Mesothelial cell of epicardium (in vitro differentiated cells): Measurements from ENCODE around the gene PDP2. TPM values are rescaled to one million over a fixed set of nuclear protein-coding genes. Genes with fewer than 3 reads are reported as not detected.

Experiments used
- DNase-seq, 2 experiments: peaks; one replicate each; pipeline ENCODE4 v3.0.0; 2021; ENCODE audit warnings: low spot score in 2 of 2; ENCODE audit not compliant: unreplicated experiment in 2 of 2
- H3K27ac Mint-ChIP-seq: 2 replicates; pipeline ENCODE4 v1.8.0; 2021; ENCODE audit warnings: mixed read lengths
- H3K27me3 Mint-ChIP-seq: 2 replicates; pipeline ENCODE4 v1.8.0; 2021; ENCODE audit warnings: low read depth, mixed read lengths
- H3K36me3 Mint-ChIP-seq: 2 replicates; pipeline ENCODE4 v1.8.0; 2021; ENCODE audit warnings: mixed read lengths
- H3K4me1 Mint-ChIP-seq: 2 replicates; pipeline ENCODE4 v1.8.0; 2021; ENCODE audit warnings: mixed read lengths
- H3K4me3 Mint-ChIP-seq: 2 replicates; pipeline ENCODE4 v1.8.0; 2021; ENCODE audit warnings: mild to moderate bottlenecking, moderate library complexity, mixed read lengths
- H3K9me3 Mint-ChIP-seq: 2 replicates; pipeline ENCODE4 v1.8.0; 2021; ENCODE audit warnings: mixed read lengths
- CTCF ChIP-seq: fragments of 200-600 bp; sonication (generic); IDR thresholded peaks from one replicate; pipeline ENCODE4 v1.5.0; 2021; ENCODE audit warnings: antibody characterized with exemption; ENCODE audit not compliant: unreplicated experiment
- total RNA-seq: library from RNA; stranded (reverse); gene quantifications from 3 replicates; pipeline ENCODE4 v1.2.1, GENCODE V29; 2021

PDP2 gene
- total RNA-seq, 1 donor from 2014 or later = 16.9 TPM

GRCh38 chr16:66914541-66914940 is 34.2 kb downstream of the PDP2 start:
- Mint-ChIP-seq H3K27ac (no peak overlapping the region), H3K4me3 (no peak overlapping the region), H3K9me3 (no peaks in the 10 kb centered on the region), H3K36me3 (no peaks in the 10 kb centered on the region), H3K4me1 (no peaks in the 10 kb centered on the region), H3K27me3 (peaks cover 37% of the 10 kb centered on the region)
- TF ChIP-seq CTCF = no peak
- DNase-seq = no peak

- Mint-ChIP-seq H3K4me3 (no peak overlapping the region), H3K27me3 (peaks cover 37% of the 10 kb centered on the region), H3K27ac (no peak overlapping the region), H3K36me3 (no peaks in the 10 kb centered on the region), H3K4me1 (no peaks in the 10 kb centered on the region), H3K9me3 (no peaks in the 10 kb centered on the region)
- TF ChIP-seq CTCF = no peak
- DNase-seq = no peak
These were observed 34.7 kb downstream of the PDP2 start for GRCh38 chr16:66915041-66915440.

- TF ChIP-seq CTCF = no peak
- Mint-ChIP-seq H3K27ac (no peak overlapping the region), H3K27me3 (peaks cover 50% of the 10 kb centered on the region)
These were observed 36.2 kb downstream of the PDP2 start for GRCh38 chr16:66916518-66916917.

DNA sequence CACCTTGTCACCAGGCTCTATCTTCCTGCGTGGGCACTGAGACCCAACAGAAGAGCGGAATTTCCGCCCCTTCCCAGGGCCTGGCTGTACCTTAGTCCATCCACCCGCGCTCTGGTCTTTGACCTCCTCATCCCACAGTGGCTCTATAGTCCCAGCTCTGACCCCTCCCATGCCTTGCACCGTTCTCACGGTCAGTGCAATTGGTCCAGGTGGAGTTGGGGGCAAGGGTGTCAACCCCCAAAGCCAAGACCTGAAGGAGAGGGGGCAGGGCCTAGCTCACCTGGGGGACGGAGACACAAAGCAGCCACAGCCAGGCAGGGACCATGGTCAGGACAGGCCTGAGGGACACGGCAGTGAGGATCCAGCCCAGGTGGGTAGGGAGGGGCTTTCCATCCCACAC is 37.4 kb downstream of the PDP2 start:
- Mint-ChIP-seq H3K27me3 (peaks cover 60% of the 10 kb centered on the region), H3K4me1 (no peaks in the 10 kb centered on the region), H3K27ac (no peak overlapping the region), H3K4me3 (no peak overlapping the region), H3K36me3 (no peaks in the 10 kb centered on the region), H3K9me3 (no peaks in the 10 kb centered on the region)
- no peak for DNase-seq
- TF ChIP-seq CTCF = no peak

More at GRCh38 chr16:66916518-66916917, 36.2 kb downstream of the PDP2 start:
- Mint-ChIP-seq H3K4me1 (no peaks in the 10 kb centered on the region), H3K36me3 (no peaks in the 10 kb centered on the region), H3K4me3 (no peak overlapping the region), H3K9me3 (no peaks in the 10 kb centered on the region)
- DNase-seq = no peak

DNA sequence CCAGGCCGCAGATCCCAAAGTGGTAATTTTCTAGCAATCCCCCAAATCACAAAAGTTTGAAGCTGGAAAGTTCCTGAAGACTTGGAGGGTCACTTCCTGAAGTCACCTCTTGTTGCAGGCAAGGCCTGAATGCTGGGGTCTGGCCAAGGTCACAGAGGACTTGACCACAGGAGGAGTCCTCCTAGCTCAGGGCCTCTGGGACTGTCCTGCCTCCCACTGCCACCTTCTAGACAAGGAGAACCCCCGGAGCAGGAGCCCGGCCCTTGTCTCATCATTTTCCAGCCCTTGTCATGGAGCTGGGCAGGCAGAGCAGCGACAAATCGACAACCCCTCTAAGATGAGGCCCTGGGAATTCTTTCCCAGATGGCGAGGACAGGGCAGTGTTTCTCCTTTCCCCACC is 38.0 kb downstream of the PDP2 start:
- H3K9me3 Mint-ChIP-seq = no peaks in the 10 kb centered on the region
- TF ChIP-seq CTCF = no peak
- DNase-seq = no peak
- H3K36me3 Mint-ChIP-seq = no peaks in the 10 kb centered on the region
- no peak overlapping the region for H3K27ac Mint-ChIP-seq
- H3K4me1 Mint-ChIP-seq = peaks cover 3% of the 10 kb centered on the region
- H3K4me3 Mint-ChIP-seq = no peak overlapping the region
- peaks cover 66% of the 10 kb centered on the region for H3K27me3 Mint-ChIP-seq
